Neural progenitor cell (in vitro differentiated cells): ENCODE data around the gene TBC1D2. TPM values are rescaled to one million over a fixed set of nuclear protein-coding genes. Genes with fewer than 3 reads are reported as not detected.

Experiments used
- DNase-seq: peaks from one replicate; pipeline ENCODE4 v3.0.0-alpha.2; 2016; ENCODE audit warnings: low spot score
- H2AFZ ChIP-seq: fragments of 200-600 bp; sonication (generic); replicated peaks from 2 replicates; pipeline ENCODE4 v1.6.1; 2016; ENCODE audit warnings: antibody characterized with exemption
- H3F3A ChIP-seq: fragments of 200-600 bp; sonication (generic); 2 replicates; pipeline ENCODE4 v1.6.1; 2016; ENCODE audit warnings: antibody characterized with exemption, low read depth
- H3K27ac ChIP-seq: fragments of 200-600 bp; sonication (generic); 2 replicates; pipeline ENCODE4 v1.5.1; 2016; ENCODE audit warnings: mild to moderate bottlenecking
- H3K27me3 ChIP-seq: fragments of 200-600 bp; sonication (generic); 2 replicates; pipeline ENCODE4 v1.6.1; 2016; ENCODE audit warnings: mild to moderate bottlenecking, moderate library complexity
- H3K36me3 ChIP-seq: fragments of 200-600 bp; sonication (generic); 2 replicates; pipeline ENCODE4 v1.5.1; 2016
- H3K4me1 ChIP-seq: fragments of 200-600 bp; sonication (generic); 2 replicates; pipeline ENCODE4 v1.6.1; 2016; ENCODE audit warnings: mixed run types
- H3K4me2 ChIP-seq: fragments of 200-600 bp; sonication (generic); 2 replicates; pipeline ENCODE4 v1.6.1; 2016
- H3K4me3 ChIP-seq: fragments of 200-600 bp; sonication (generic); 2 replicates; pipeline ENCODE4 v1.5.1; 2016
- H3K79me2 ChIP-seq: fragments of 200-600 bp; sonication (generic); 2 replicates; pipeline ENCODE4 v1.6.1; 2016; ENCODE audit warnings: low read depth
- H3K9ac ChIP-seq: fragments of 200-600 bp; sonication (generic); 2 replicates; pipeline ENCODE4 v1.6.1; 2016
- H3K9me3 ChIP-seq: fragments of 200-600 bp; sonication (generic); 2 replicates; pipeline ENCODE4 v1.5.1; 2016; ENCODE audit warnings: low read depth
- H4K20me1 ChIP-seq: fragments of 200-600 bp; sonication (generic); 2 replicates; pipeline ENCODE4 v1.6.1; 2016; ENCODE audit warnings: low read depth
- H3K27ac Mint-ChIP-seq: 3 replicates; pipeline ENCODE4 v1.8.0; 2021; ENCODE audit warnings: mixed read lengths
- H3K27me3 Mint-ChIP-seq: 2 replicates; pipeline ENCODE4 v1.8.0; 2022; ENCODE audit warnings: low read depth, mild to moderate bottlenecking, inconsistent platforms, moderate library complexity, mixed read lengths; ENCODE audit not compliant: insufficient read depth
- H3K36me3 Mint-ChIP-seq: 3 replicates; pipeline ENCODE4 v1.8.0; 2021; ENCODE audit warnings: mixed read lengths
- H3K4me1 Mint-ChIP-seq: 3 replicates; pipeline ENCODE4 v1.8.0; 2021; ENCODE audit warnings: mixed read lengths
- H3K4me3 Mint-ChIP-seq: 3 replicates; pipeline ENCODE4 v1.8.0; 2021; ENCODE audit warnings: mild to moderate bottlenecking, moderate library complexity, mixed read lengths
- H3K9me3 Mint-ChIP-seq: 3 replicates; pipeline ENCODE4 v1.8.0; 2020; ENCODE audit warnings: mixed read lengths
- EZH2 ChIP-seq: fragments of 200-600 bp; sonication (generic); IDR thresholded peaks from 2 replicates; pipeline ENCODE4 v1.6.1; 2017; ENCODE audit warnings: antibody characterized with exemption, mild to moderate bottlenecking, moderate library complexity
- EZH2phosphoT487 ChIP-seq: fragments of 200-600 bp; sonication (generic); IDR thresholded peaks from 2 replicates; pipeline ENCODE4 v1.6.1; 2017; ENCODE audit warnings: antibody characterized with exemption
- total RNA-seq: library from RNA; depleted of rRNA; stranded (reverse); fragments of >200 nt; gene quantifications from 2 replicates; pipeline ENCODE4 v1.2.3, GENCODE V29; 2015; ENCODE audit warnings: low replicate concordance
- TF ChIP-seq, protein P1 (sequence below): fragments of 200-600 bp; sonication (generic); IDR thresholded peaks from 2 replicates; pipeline ENCODE4 v1.5.1; 2017; ENCODE audit warnings: antibody characterized with exemption, mild to moderate bottlenecking

Gene TBC1D2
- total RNA-seq, 1 donor from 2014 or later = 0.41 TPM

DNA sequence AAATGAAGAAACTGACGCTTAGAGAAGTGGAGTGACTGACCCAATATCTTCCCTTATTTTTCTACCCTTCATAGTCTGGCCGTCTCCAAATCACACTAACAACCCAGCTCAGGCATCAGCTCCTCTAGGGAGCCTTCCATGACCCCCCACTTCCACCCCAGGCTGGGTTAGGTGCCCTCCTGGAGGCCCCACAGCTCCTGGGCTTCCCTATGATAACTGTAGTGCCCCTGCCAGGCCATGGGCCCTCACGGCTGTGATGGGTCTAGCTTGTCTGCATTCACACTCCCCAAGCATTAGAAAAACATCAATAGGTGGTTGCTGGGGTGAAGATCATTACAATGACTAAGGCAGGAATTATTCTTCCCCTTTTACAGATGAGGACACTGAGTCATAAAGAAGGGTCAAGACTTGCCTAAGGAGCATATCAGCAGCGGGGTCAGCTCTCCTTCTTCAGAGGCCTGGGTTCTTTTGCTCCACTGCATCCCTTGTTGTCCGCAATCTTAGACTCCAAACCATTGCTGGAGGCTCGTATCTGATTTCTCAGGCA lies 70.4 kb downstream of the TBC1D2 start:
- no peaks in the 10 kb centered on the region for H4K20me1 ChIP-seq
- no peak overlapping the region for H3K27ac Mint-ChIP-seq
- H3K4me1 Mint-ChIP-seq = peaks cover 10% of the 10 kb centered on the region
- no peaks in the 10 kb centered on the region for H3K79me2 ChIP-seq
- no peaks in the 10 kb centered on the region for H3K9me3 ChIP-seq
- no peaks in the 10 kb centered on the region for H3K36me3 ChIP-seq
- no peak overlapping the region for H3K4me3 Mint-ChIP-seq
- H3K4me1 ChIP-seq = peaks cover 10% of the 10 kb centered on the region
- TF ChIP-seq EZH2phosphoT487 (no peak), EZH2 (no peak)
- TF ChIP-seq, protein P1, sequence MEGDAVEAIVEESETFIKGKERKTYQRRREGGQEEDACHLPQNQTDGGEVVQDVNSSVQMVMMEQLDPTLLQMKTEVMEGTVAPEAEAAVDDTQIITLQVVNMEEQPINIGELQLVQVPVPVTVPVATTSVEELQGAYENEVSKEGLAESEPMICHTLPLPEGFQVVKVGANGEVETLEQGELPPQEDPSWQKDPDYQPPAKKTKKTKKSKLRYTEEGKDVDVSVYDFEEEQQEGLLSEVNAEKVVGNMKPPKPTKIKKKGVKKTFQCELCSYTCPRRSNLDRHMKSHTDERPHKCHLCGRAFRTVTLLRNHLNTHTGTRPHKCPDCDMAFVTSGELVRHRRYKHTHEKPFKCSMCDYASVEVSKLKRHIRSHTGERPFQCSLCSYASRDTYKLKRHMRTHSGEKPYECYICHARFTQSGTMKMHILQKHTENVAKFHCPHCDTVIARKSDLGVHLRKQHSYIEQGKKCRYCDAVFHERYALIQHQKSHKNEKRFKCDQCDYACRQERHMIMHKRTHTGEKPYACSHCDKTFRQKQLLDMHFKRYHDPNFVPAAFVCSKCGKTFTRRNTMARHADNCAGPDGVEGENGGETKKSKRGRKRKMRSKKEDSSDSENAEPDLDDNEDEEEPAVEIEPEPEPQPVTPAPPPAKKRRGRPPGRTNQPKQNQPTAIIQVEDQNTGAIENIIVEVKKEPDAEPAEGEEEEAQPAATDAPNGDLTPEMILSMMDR = no peak
- H3K4me3 ChIP-seq = no peak overlapping the region
- H3K27me3 ChIP-seq = no peaks in the 10 kb centered on the region
- no peaks in the 10 kb centered on the region for H3F3A ChIP-seq
- no peak overlapping the region for H3K4me2 ChIP-seq
- no peaks in the 10 kb centered on the region for H3K9me3 Mint-ChIP-seq
- DNase-seq = no peak
- H3K27me3 Mint-ChIP-seq = peaks cover 16% of the 10 kb centered on the region
- H2AFZ ChIP-seq = no peak overlapping the region
- H3K27ac ChIP-seq = no peak overlapping the region
- no peaks in the 10 kb centered on the region for H3K36me3 Mint-ChIP-seq
- no peak overlapping the region for H3K9ac ChIP-seq

DNA sequence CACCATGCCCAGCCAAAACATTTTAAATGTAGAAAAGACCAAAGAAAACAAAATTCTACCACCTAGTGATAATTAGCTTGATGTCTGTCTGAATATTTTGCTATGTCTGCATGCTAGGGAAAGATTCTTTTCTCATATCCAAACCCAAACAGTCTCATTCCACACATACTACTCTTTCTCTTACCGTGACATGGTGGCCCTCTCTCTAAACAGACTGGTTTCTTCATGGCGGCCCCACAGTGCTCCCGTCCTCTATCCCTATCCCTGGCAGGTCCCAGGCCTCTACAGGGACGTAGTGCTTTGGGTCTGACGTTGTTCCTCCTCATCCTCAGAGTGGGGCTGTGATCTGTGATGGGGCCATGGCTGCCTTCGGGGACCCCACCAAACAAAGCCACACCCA lies 71.1 kb downstream of the TBC1D2 start:
- Histone ChIP-seq H3K27ac (no peak overlapping the region), H3K4me3 (no peak overlapping the region), H3K36me3 (no peaks in the 10 kb centered on the region), H3K9me3 (no peaks in the 10 kb centered on the region), H4K20me1 (no peaks in the 10 kb centered on the region), H3F3A (no peaks in the 10 kb centered on the region), H3K9ac (no peak overlapping the region), H3K4me1 (peaks cover 10% of the 10 kb centered on the region), H3K79me2 (no peaks in the 10 kb centered on the region), H3K4me2 (no peak overlapping the region), H2AFZ (no peak overlapping the region), H3K27me3 (no peaks in the 10 kb centered on the region)
- TF ChIP-seq EZH2 (no peak), EZH2phosphoT487 (no peak)
- TF ChIP-seq, protein P1 = no peak
- Mint-ChIP-seq H3K27me3 (peaks cover 13% of the 10 kb centered on the region), H3K36me3 (no peaks in the 10 kb centered on the region), H3K4me1 (peaks cover 12% of the 10 kb centered on the region), H3K4me3 (no peak overlapping the region), H3K27ac (peak overlapping the region; percentile 83), H3K9me3 (no peaks in the 10 kb centered on the region)
- DNase-seq = no peak

DNA sequence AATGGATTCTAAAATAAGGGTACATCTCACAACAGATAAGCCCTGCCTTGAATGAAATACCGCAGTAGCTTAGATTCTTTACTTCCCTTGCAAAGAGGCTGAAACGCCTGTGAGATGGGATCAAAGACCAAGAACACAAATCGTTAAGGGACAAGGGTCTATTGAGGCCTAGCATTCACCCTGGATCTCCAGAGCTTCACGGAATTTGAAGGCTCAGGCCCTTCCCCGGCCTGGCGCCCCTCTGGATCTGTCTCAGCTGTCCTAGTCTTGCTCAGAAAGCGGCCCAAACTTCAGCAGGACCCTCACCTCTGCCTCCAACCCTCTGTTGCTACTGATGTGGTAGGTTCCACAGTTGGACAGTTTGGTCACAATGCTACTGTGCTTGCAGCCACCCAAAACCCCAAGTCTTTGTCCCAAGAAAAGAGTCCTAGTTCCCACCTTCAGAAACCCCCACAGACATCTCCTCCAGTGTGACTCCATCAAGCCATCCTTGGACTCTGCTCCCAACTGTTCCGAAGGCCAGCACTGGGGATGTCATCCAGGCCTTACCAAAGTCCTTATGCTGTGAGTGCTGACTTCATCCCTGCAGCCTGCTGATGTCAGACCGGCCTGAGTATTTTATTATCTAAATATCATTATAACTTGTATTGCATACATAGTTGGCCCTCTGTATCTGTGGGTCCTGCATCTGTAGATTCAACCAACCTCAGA lies 72.4 kb downstream of the TBC1D2 start:
- peak overlapping the region; percentile 19 for H3K27ac Mint-ChIP-seq

More for the DNA sequence above, 72.4 kb downstream of the TBC1D2 start:
- Histone ChIP-seq H3K27ac (no peak overlapping the region), H2AFZ (no peak overlapping the region), H3F3A (no peaks in the 10 kb centered on the region), H3K27me3 (no peaks in the 10 kb centered on the region), H3K36me3 (no peaks in the 10 kb centered on the region), H3K4me3 (no peak overlapping the region), H3K79me2 (no peaks in the 10 kb centered on the region), H3K9ac (no peak overlapping the region), H4K20me1 (no peaks in the 10 kb centered on the region), H3K4me1 (peaks cover 10% of the 10 kb centered on the region), H3K9me3 (no peaks in the 10 kb centered on the region), H3K4me2 (no peak overlapping the region)
- TF ChIP-seq EZH2phosphoT487 (no peak), EZH2 (no peak)
- TF ChIP-seq, protein P1 = no peak
- Mint-ChIP-seq H3K27me3 (peaks cover 8% of the 10 kb centered on the region), H3K4me3 (no peak overlapping the region), H3K9me3 (no peaks in the 10 kb centered on the region), H3K4me1 (peaks cover 12% of the 10 kb centered on the region), H3K36me3 (no peaks in the 10 kb centered on the region)
- no peak for DNase-seq
